Caco-2 (cell line): Measurements from ENCODE around the gene NUDT6. TPM values are rescaled to one million over a fixed set of nuclear protein-coding genes. Genes with fewer than 3 reads are reported as not detected.

Experiments
- BruUV-seq: library from RNA; stranded (reverse); fragments of 400-500 nt; replicated peaks from 2 replicates; lab custom pipeline; 2021; lab: Mats Ljungman, UMichigan
- CTCF ChIA-PET: fragments of 300-600 bp; sonication (Branson Sonifier 250); formaldehyde crosslinking; loops from one replicate; lab custom pipeline; 2022; ENCODE audit warnings: antibody characterized with exemption; lab: Charles Lee
- POLR2A ChIA-PET: fragments of 300-600 bp; sonication (Branson Sonifier 250); formaldehyde crosslinking; loops from one replicate; lab custom pipeline; 2022; ENCODE audit warnings: antibody characterized with exemption; lab: Charles Lee
- DNase-seq, 2 experiments: peaks; one replicate each; pipeline versions ENCODE4 v3.0.0 to v3.0.0-alpha.2; 2020 to 2022
- H3K27me3 ChIP-seq: replicated peaks from 2 replicates; pipeline ENCODE4 v1.6.0; 2011; ENCODE audit warnings: low read length; ENCODE audit not compliant: control insufficient read depth, insufficient read depth
- H3K36me3 ChIP-seq: 2 replicates; pipeline ENCODE4 v1.5.1; 2011; ENCODE audit warnings: low read length; ENCODE audit not compliant: control insufficient read depth, insufficient read depth
- H3K4me1 ChIP-seq: fragments of 250-450 bp; sonication (Bioruptor Pico); 2 replicates; pipeline ENCODE4 v1.5.1; 2020; ENCODE audit warnings: mild to moderate bottlenecking
- H3K4me3 ChIP-seq: 2 replicates; pipeline ENCODE4 v1.5.1; 2011; ENCODE audit warnings: low read depth, mild to moderate bottlenecking, control low read depth, low read length
- H3K9me3 ChIP-seq: fragments of 250-450 bp; sonication (Bioruptor Pico); 2 replicates; pipeline ENCODE4 v1.5.1; 2020; ENCODE audit warnings: mild to moderate bottlenecking, moderate library complexity
- H3K27ac Mint-ChIP-seq: one replicate; pipeline ENCODE4 v1.8.0; 2022; ENCODE audit warnings: mixed read lengths; ENCODE audit not compliant: unreplicated experiment
- H3K27me3 Mint-ChIP-seq: one replicate; pipeline ENCODE4 v1.8.0; 2022; ENCODE audit warnings: mixed read lengths; ENCODE audit not compliant: insufficient read depth, unreplicated experiment
- H3K36me3 Mint-ChIP-seq: one replicate; pipeline ENCODE4 v1.8.0; 2022; ENCODE audit warnings: mild to moderate bottlenecking, mixed read lengths; ENCODE audit not compliant: insufficient read depth, unreplicated experiment
- H3K4me1 Mint-ChIP-seq: one replicate; pipeline ENCODE4 v1.8.0; 2022; ENCODE audit warnings: low read depth, mixed read lengths; ENCODE audit not compliant: unreplicated experiment
- H3K4me3 Mint-ChIP-seq: one replicate; pipeline ENCODE4 v1.8.0; 2022; ENCODE audit warnings: mild to moderate bottlenecking, moderate library complexity, mixed read lengths; ENCODE audit not compliant: unreplicated experiment
- H3K9me3 Mint-ChIP-seq: one replicate; pipeline ENCODE4 v1.8.0; 2022; ENCODE audit warnings: mixed read lengths; ENCODE audit not compliant: unreplicated experiment
- intact Hi-C: fragments of 100-400 bp; cut with micrococcal nuclease; formaldehyde crosslinking; loops from one replicate; pipeline ENCODE4 v1.10.0; 2022; ENCODE audit not compliant: unreplicated experiment
- total RNA-seq: library from RNA; stranded (reverse); gene quantifications from 2 replicates; pipeline ENCODE4 v1.2.3, GENCODE V29; 2022
- TF ChIP-seq, protein P1 (sequence below), 2 experiments: fragments of 200-600 bp in 1 of 2; IDR thresholded peaks; 1 replicate in 1 of 2; 2 replicates in 1 of 2; pipeline versions ENCODE4 v1.5.1 to v1.8.0; 2011 to 2022; ENCODE audit warnings: antibody characterized with exemption in 1 of 2, control low read depth in 1 of 2, inconsistent platforms in 1 of 2, low read depth in 1 of 2, low read length in 1 of 2, mild to moderate bottlenecking in 1 of 2, moderate library complexity in 1 of 2; ENCODE audit not compliant: insufficient read depth in 1 of 2, severe bottlenecking in 1 of 2, unreplicated experiment in 1 of 2

NUDT6 gene
- total RNA-seq, 1 experiment from 2014 or later = 5.3 TPM

DNA sequence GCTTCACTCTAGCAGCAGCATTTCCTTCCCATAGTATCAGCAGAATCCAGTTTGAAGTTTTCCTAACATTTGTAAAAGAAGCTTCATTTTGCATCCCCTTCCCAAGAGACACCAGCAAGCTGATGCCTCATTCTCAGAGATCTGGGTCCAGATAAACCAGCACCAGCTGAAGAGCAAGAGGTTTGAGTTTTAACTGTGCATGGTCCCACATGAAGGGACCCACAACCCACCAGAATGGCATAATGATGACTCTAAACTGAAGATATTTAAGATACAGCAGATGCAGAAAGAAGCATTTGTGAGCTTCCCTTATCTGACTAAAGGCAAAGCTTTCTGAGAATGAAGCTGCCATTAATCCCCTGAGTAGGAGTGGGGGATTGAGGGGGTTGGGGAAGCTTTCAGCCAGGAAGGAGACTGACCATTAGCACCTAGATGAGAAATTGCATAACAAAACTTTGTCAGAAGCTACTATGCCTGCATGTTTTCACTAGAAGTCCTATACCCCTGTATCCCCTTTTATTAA is 18.6 kb downstream of the NUDT6 start:
- no peaks in the 10 kb centered on the region for H3K27me3 Mint-ChIP-seq
- no peaks in the 10 kb centered on the region for H3K9me3 Mint-ChIP-seq
- no peak for DNase-seq
- no peaks in the 10 kb centered on the region for H3K36me3 Mint-ChIP-seq
- H3K4me1 Mint-ChIP-seq = no peaks in the 10 kb centered on the region
- no peak overlapping the region for H3K4me3 ChIP-seq
- TF ChIP-seq, protein P1, sequence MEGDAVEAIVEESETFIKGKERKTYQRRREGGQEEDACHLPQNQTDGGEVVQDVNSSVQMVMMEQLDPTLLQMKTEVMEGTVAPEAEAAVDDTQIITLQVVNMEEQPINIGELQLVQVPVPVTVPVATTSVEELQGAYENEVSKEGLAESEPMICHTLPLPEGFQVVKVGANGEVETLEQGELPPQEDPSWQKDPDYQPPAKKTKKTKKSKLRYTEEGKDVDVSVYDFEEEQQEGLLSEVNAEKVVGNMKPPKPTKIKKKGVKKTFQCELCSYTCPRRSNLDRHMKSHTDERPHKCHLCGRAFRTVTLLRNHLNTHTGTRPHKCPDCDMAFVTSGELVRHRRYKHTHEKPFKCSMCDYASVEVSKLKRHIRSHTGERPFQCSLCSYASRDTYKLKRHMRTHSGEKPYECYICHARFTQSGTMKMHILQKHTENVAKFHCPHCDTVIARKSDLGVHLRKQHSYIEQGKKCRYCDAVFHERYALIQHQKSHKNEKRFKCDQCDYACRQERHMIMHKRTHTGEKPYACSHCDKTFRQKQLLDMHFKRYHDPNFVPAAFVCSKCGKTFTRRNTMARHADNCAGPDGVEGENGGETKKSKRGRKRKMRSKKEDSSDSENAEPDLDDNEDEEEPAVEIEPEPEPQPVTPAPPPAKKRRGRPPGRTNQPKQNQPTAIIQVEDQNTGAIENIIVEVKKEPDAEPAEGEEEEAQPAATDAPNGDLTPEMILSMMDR (IDR thresholded peaks at IDR 0.05; ENCODE audit: insufficient read depth in 1 of 2, low read depth in 1 of 2, low read length in 1 of 2, severe bottlenecking in 1 of 2, unreplicated experiment in 1 of 2) = no peak
- H3K27me3 ChIP-seq = no peaks in the 10 kb centered on the region
- intact Hi-C loops = no loop called here
- no TSS peak for BruUV-seq
- CTCF ChIA-PET = no interaction called here
- H3K4me3 Mint-ChIP-seq = no peak overlapping the region
- POLR2A ChIA-PET = no interaction called here
- no peak overlapping the region for H3K27ac Mint-ChIP-seq
- no peaks in the 10 kb centered on the region for H3K4me1 ChIP-seq
- H3K36me3 ChIP-seq = no peaks in the 10 kb centered on the region
- no peaks in the 10 kb centered on the region for H3K9me3 ChIP-seq

DNA sequence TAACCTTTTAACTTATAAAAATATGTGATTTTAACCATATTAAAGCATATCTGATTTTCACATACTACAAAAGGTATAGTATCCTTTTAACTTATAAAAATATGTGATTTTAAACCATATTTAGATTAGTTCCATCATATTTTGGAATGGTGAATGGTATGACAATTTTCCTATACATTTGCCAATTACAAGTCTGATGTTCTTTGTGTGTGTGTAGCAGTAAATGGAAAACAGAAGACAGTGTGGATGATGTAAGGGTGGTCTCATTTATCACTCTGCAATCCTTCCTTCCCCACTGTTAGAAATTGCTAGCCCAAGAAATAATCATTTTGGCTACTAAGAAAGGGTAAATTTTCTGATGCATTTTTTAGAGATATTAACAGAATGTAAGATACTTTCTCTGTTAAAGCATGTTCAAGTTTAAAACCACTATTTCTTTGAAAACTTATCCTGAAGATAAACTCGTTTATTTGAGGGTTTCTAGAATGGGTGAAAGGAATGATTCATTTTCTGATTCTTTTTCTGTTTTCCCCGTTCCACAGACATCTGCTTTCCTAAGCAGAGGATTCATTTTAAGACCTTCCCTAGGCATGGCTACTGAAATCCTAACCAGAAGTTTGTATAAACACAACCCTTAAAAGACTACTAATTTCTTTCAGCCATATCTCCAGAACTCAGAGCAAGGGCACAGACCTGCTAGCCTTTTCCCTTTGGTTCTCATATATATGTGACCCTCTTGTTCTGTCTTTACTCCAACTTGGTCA is 21.0 kb downstream of the NUDT6 start:
- Histone ChIP-seq H3K27me3 (no peaks in the 10 kb centered on the region), H3K36me3 (no peaks in the 10 kb centered on the region), H3K4me1 (no peaks in the 10 kb centered on the region), H3K9me3 (no peaks in the 10 kb centered on the region), H3K4me3 (no peak overlapping the region)
- Mint-ChIP-seq H3K9me3 (no peaks in the 10 kb centered on the region), H3K4me1 (no peaks in the 10 kb centered on the region), H3K27ac (no peak overlapping the region), H3K27me3 (no peaks in the 10 kb centered on the region), H3K4me3 (no peak overlapping the region), H3K36me3 (no peaks in the 10 kb centered on the region)
- intact Hi-C loops = no loop called here
- no peak for DNase-seq
- ChIA-PET POLR2A (no interaction called here), CTCF (no interaction called here)
- BruUV-seq = no TSS peak
- TF ChIP-seq, protein P1 (IDR thresholded peaks at IDR 0.05; ENCODE audit: insufficient read depth in 1 of 2, low read depth in 1 of 2, low read length in 1 of 2, severe bottlenecking in 1 of 2, unreplicated experiment in 1 of 2) = no peak

DNA sequence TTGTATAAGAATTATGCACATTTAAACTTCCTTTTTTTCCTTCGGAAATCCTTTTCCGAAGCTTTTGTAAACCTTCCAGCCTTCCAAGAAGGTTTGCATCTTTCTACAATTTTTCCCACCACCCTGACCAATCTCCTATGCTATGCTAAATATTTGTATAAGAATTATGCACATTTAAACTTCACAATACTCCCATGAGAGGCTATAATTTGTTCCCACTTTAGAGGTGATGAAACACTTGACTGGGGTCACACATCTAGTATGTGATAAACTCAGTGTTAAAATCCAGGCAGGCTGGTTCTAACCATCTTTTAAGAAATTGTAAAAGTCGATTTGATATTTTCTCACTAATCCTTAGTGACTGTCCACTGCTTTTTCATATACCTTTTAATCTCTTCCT is 22.1 kb downstream of the NUDT6 start:
- Histone ChIP-seq H3K27me3 (no peaks in the 10 kb centered on the region), H3K9me3 (no peaks in the 10 kb centered on the region), H3K36me3 (no peaks in the 10 kb centered on the region), H3K4me1 (no peaks in the 10 kb centered on the region), H3K4me3 (no peak overlapping the region)
- no peaks in the 10 kb centered on the region for H3K4me1 Mint-ChIP-seq
- ChIA-PET CTCF (no interaction called here), POLR2A (no interaction called here)
- H3K9me3 Mint-ChIP-seq = no peaks in the 10 kb centered on the region
- no peaks in the 10 kb centered on the region for H3K36me3 Mint-ChIP-seq
- intact Hi-C loops = no loop called here
- no peak overlapping the region for H3K4me3 Mint-ChIP-seq
- DNase-seq = no peak
- TF ChIP-seq, protein P1 (IDR thresholded peaks at IDR 0.05; ENCODE audit: insufficient read depth in 1 of 2, low read depth in 1 of 2, low read length in 1 of 2, severe bottlenecking in 1 of 2, unreplicated experiment in 1 of 2) = no peak
- BruUV-seq = no TSS peak
- H3K27me3 Mint-ChIP-seq = no peaks in the 10 kb centered on the region
- no peak overlapping the region for H3K27ac Mint-ChIP-seq
